IMR-90 (cell line): ENCODE data around the gene CRBN.

Experiments used
- BHLHE40 ChIP-seq: fragments of 150-350 bp; IDR thresholded peaks from 2 replicates; pipeline ENCODE4 v1.6.1; 2016; ENCODE audit warnings: mild to moderate bottlenecking, low read depth, low read length
- CEBPB ChIP-seq: IDR thresholded peaks from 2 replicates; pipeline ENCODE4 v1.6.1; 2012; ENCODE audit warnings: low read depth, low read length, improper control_type of control experiment
- FOS ChIP-seq: fragments of 150-350 bp; IDR thresholded peaks from 2 replicates; pipeline ENCODE4 v1.6.1; 2016; ENCODE audit warnings: low read depth, low read length
- MAFK ChIP-seq: IDR thresholded peaks from 2 replicates; pipeline ENCODE4 v1.6.1; 2012; ENCODE audit warnings: low read depth, low read length, improper control_type of control experiment
- POLR2A ChIP-seq: IDR thresholded peaks from 2 replicates; pipeline ENCODE4 v1.6.1; 2012; ENCODE audit warnings: mild to moderate bottlenecking, low read depth, low read length
- RAD21 ChIP-seq: IDR thresholded peaks from 2 replicates; pipeline ENCODE4 v1.6.1; 2012; ENCODE audit warnings: low read length, improper control_type of control experiment
- RFX5 ChIP-seq: IDR thresholded peaks from 2 replicates; pipeline ENCODE4 v1.8.0; 2012; ENCODE audit warnings: low read depth, mild to moderate bottlenecking, low read length, moderate library complexity
- SMC3 ChIP-seq: fragments of 150-350 bp; IDR thresholded peaks from 2 replicates; pipeline ENCODE4 v1.6.1; 2016; ENCODE audit warnings: low read depth, mild to moderate bottlenecking, antibody characterized with exemption, low read length, moderate library complexity
- TF ChIP-seq, protein P1 (sequence below): conservative IDR thresholded peaks from 2 replicates; pipeline ENCODE4 v1.5.1; 2012; ENCODE audit warnings: mild to moderate bottlenecking, low read depth, low read length, improper control_type of control experiment
- TF ChIP-seq, protein P2 (sequence below): fragments of 150-350 bp; IDR thresholded peaks from 2 replicates; pipeline ENCODE4 v1.6.1; 2017; ENCODE audit warnings: mild to moderate bottlenecking, antibody characterized with exemption, low read length, low read depth

GRCh38 chr3:3149560-3149959, 29.9 kb downstream of the CRBN start:
- TF ChIP-seq SMC3 (no peak), POLR2A (no peak), MAFK (no peak), RFX5 (no peak), FOS (no peak), BHLHE40 (no peak), RAD21 (no peak), CEBPB (no peak)
- TF ChIP-seq, protein P1, sequence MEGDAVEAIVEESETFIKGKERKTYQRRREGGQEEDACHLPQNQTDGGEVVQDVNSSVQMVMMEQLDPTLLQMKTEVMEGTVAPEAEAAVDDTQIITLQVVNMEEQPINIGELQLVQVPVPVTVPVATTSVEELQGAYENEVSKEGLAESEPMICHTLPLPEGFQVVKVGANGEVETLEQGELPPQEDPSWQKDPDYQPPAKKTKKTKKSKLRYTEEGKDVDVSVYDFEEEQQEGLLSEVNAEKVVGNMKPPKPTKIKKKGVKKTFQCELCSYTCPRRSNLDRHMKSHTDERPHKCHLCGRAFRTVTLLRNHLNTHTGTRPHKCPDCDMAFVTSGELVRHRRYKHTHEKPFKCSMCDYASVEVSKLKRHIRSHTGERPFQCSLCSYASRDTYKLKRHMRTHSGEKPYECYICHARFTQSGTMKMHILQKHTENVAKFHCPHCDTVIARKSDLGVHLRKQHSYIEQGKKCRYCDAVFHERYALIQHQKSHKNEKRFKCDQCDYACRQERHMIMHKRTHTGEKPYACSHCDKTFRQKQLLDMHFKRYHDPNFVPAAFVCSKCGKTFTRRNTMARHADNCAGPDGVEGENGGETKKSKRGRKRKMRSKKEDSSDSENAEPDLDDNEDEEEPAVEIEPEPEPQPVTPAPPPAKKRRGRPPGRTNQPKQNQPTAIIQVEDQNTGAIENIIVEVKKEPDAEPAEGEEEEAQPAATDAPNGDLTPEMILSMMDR = no peak
- TF ChIP-seq, protein P2, sequence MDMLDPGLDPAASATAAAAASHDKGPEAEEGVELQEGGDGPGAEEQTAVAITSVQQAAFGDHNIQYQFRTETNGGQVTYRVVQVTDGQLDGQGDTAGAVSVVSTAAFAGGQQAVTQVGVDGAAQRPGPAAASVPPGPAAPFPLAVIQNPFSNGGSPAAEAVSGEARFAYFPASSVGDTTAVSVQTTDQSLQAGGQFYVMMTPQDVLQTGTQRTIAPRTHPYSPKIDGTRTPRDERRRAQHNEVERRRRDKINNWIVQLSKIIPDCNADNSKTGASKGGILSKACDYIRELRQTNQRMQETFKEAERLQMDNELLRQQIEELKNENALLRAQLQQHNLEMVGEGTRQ = no peak
